GM06990 (cell line): ENCODE measurements around the gene SLC11A2.

Experiments
- DNase-seq: peaks from one replicate; pipeline ENCODE4 v3.0.0-alpha.2; 2011; ENCODE audit not compliant: insufficient read length; ENCODE audit errors: extremely low read depth
- H3K27me3 ChIP-seq: replicated peaks from 2 replicates; pipeline ENCODE4 v1.6.0; 2011; ENCODE audit warnings: low read length; ENCODE audit not compliant: control insufficient read depth, insufficient read depth
- H3K36me3 ChIP-seq: 2 replicates; pipeline ENCODE4 v1.5.1; 2011; ENCODE audit warnings: low read length; ENCODE audit not compliant: control insufficient read depth, insufficient read depth
- H3K4me3 ChIP-seq: replicated peaks from 2 replicates; pipeline ENCODE4 v1.5.1; 2011; ENCODE audit warnings: low read depth, mild to moderate bottlenecking, control low read depth, low read length
- TF ChIP-seq, protein P1 (sequence below): IDR thresholded peaks from 2 replicates; pipeline ENCODE4 v1.5.1; 2011; ENCODE audit warnings: low read length, control low read depth, mild to moderate bottlenecking, inconsistent platforms; ENCODE audit not compliant: insufficient read depth, poor library complexity, severe bottlenecking

The SLC11A2 gene

DNA sequence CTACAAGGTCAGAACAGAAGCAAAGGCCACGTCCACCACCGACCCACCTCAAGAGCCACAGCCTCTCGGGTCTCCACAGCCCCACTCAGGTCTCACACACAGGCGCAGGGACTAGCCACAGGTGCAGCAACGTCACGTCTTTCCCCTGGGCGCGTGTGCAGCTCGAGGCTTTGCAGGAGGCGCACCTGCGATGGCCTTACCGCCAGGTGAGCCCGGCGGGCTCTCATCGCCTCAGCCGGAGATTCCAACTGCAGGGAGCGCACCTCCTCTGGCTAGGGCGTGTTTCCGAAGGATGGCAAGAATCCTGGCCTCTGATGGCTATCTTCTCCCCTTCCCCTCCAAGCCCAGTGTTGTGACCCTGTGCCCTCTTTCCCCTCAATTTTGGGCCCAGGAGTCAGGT is 73.7 kb downstream of the SLC11A2 start, which contains the start of gene HIGD1C:
TSS of gene HIGD1C (plus strand) at position 35 of the 400 bp plus-strand sequence. CDS start 1,455 bp downstream, outside the sequence.
- TF ChIP-seq, protein P1, sequence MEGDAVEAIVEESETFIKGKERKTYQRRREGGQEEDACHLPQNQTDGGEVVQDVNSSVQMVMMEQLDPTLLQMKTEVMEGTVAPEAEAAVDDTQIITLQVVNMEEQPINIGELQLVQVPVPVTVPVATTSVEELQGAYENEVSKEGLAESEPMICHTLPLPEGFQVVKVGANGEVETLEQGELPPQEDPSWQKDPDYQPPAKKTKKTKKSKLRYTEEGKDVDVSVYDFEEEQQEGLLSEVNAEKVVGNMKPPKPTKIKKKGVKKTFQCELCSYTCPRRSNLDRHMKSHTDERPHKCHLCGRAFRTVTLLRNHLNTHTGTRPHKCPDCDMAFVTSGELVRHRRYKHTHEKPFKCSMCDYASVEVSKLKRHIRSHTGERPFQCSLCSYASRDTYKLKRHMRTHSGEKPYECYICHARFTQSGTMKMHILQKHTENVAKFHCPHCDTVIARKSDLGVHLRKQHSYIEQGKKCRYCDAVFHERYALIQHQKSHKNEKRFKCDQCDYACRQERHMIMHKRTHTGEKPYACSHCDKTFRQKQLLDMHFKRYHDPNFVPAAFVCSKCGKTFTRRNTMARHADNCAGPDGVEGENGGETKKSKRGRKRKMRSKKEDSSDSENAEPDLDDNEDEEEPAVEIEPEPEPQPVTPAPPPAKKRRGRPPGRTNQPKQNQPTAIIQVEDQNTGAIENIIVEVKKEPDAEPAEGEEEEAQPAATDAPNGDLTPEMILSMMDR = no peak
- Histone ChIP-seq H3K4me3 (no peak within 1 kb of the TSS), H3K36me3 (no peaks in the 10 kb centered on the region), H3K27me3 (no peaks in the 10 kb centered on the region)
- peak; percentile 8 for DNase-seq

DNA sequence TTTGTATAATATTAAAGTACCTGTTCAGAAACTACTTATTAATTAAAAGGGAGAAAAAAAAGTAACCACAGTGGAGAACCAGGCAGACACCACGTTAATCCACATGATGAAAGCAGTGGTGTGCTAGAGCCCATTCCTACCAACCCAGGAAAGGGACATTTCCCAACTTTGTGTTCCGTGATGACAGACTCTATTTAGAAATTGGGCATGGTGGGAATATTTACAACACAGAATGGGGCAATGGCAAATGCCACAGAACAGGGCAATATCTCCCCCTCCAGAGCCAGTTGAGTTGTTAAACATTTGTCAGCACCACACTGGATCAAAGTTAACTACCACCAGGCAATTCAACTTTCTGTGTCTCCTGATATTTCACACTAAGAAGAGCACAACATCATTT is 75.1 kb downstream of the SLC11A2 start:
- Histone ChIP-seq H3K27me3 (no peaks in the 10 kb centered on the region), H3K36me3 (no peaks in the 10 kb centered on the region), H3K4me3 (no peak overlapping the region)
- no peak for DNase-seq
- TF ChIP-seq, protein P1 = no peak

DNA sequence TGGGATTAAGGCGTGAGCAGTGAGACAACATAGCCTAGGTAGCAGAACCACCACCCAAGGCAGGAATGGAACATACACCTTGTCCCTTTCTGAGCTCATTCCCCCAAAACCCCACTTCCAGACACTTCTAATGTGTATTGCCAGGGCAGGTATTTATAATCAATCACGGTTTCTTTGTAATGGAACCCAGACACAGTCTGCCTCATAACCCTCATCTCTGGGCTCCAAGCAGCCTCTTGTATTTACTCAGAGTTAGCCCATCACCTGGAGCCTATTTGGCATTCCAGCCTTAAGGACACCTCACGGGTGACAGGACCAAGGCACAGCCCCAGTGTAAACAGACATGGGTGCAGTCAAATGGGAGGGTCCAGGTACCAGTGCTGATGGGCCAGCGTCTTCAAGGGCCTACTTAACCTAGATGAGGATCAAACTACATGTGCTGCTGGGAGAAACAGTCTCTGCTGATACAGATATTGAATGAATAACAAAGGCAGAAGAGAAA is 76.3 kb downstream of the SLC11A2 start:
- Histone ChIP-seq H3K4me3 (no peak overlapping the region), H3K36me3 (no peaks in the 10 kb centered on the region), H3K27me3 (no peaks in the 10 kb centered on the region)
- DNase-seq = no peak
- TF ChIP-seq, protein P1 = no peak

DNA sequence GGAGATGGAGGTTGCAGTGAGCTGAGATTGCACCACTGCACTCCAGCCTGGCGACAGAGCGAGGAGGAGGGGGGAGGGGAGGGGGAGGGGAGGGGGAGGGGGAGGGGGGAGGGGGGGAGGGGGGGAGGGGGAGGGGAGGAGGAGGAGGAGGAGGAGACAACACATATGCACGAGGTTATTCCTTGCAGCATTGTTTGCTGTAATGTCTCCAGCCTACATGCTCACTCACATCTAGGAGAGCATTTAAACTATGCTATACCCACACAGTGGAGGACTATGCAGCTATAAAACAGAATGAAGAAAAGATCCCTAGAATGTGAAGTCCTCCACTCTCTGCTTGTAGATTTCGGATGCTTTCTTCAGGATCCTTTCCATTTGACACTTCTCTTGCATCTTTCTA is 77.4 kb downstream of the SLC11A2 start:
- Histone ChIP-seq H3K36me3 (no peaks in the 10 kb centered on the region), H3K4me3 (no peak overlapping the region), H3K27me3 (no peaks in the 10 kb centered on the region)
- TF ChIP-seq, protein P1 = no peak
- no peak for DNase-seq

DNA sequence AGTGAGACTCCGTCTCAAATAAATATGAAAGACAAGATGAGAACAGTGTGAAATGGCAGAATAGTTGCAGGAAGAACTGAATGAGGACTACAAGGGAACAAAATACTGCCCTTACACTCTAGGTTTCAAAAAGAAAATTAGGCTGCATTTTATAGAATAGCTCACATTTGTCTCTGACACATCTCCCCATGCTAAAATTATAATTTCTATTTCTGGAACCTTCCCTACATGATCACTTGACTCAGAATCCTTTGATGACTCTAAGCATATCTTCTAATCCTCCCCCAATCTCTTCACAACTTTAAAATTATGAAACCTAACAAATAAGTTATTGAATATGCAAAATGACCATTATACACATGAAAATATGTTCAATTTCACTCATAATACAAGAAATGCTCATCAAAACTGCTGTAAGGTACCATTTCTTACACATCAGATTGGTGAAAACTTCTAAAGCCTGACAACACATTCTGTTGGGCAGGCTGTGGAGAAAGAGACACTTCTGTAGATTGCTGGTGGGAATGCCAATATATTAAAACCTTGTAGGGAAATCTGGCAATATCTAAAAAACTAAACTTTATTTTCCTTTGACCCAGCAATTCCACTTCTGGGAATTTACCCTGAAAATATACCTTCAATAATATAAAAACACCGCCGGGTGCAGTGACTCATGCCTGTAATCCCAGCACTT is 78.1 kb downstream of the SLC11A2 start:
- DNase-seq = no peak
- no peaks in the 10 kb centered on the region for H3K27me3 ChIP-seq
- TF ChIP-seq, protein P1 = no peak
- H3K4me3 ChIP-seq = no peak overlapping the region
- no peaks in the 10 kb centered on the region for H3K36me3 ChIP-seq
